ENCODE data around the gene ILDR2.

Gene ILDR2

GRCh38 chr1:166920561-166921475, 54.5 kb downstream of the ILDR2 start:
- no peak for DNase-seq (ENCODE audit: low spot score)

DNA sequence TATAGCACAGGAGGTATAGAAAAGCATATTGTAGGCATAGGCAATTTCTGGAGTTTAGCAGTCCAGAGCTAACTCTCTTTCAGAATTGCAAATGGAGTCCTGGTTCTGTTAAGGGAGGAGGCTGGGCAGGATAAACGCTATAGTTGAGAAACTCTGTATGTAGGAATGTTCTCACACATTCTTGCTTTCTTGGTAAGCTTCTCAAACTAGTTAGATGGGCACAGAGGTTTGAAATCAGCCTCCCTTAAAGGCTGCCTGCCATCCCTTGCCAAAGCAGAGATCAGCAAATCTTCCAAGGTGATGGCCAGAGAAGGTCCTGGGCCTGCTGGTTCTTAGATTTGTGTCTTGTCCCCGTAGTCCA, 56.4 kb downstream of the ILDR2 start:
- no peak for DNase-seq (ENCODE audit: low spot score)

DNA sequence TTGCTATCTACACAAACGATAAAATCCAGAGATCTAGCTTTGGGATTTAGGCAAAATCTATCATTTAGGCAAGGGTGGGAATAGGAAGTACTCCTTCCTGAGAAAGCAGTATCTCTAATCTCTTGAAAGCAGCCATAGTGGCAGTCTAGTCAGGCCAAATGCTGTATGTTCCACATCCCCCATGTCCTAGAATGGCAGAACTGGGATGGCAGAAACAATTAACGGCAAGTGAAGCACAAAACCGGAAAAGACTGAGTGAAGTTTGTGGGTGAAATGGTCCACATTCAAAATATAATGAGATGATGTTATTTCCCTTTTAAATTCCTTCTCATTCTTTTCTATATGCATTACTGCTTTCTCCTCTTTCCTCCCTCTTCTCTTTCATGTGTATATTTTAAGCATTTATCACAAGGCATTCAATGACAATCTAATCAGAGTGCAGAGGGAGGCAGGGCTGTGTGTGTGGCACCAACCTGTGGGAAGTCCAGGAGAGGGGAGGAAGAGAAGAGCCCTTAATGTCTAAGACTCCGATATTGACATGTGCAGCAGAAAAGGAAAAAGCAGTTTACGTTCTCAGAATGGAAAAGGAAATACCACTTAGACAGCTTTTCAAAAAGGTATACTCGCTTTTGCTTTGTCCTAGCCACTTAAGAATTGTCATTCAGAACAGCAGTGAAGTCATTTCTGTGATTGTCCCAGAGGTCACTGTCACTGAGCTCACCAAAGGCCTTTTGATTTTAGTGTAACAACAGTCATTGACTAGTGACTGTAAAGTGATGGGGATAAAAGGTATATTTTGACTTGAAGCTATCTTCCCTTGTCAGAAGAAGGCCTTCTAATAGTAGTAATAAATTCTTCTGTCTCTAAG, 57.0 kb downstream of the ILDR2 start:
- no peak for DNase-seq (ENCODE audit: low spot score)

DNA sequence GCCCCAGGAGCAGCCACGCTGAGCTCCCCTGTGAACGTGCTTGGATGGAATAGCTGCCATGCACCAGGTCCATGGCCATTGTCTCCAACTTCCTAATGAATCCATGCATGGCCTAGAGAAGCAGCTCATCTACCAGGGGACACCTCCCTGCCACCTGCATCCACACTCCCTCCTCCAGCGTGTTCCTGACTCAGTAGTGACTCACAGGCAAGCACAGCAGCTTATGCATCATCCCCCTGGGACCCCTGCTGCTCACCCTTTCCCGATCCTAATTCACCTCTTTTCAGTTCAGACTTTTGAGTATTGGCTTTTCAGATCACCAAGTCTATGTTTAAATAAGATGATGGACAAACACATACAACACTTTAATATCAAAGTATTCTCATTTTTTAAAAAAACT, 59.4 kb downstream of the ILDR2 start:
- DNase-seq (ENCODE audit: low spot score) = no peak

DNA sequence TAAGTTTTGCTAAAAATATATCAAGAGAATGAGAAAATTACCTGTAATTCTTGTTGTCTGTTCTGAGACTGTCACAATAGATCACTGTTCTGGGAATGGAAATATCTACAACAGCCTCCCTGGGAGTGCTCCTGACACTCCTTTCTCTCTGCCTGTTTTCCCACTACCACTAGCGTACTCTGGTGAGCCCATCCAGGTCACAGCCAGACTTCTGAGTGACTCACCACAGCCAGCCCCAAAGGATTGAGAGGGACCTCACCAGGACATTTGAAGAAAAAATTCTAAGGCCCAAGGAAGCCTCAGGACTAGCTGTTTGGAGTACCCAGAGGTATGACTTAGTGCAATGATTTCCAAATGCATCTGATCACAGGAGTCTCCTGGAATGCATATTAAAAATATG, 60.3 kb downstream of the ILDR2 start:
- DNase-seq (ENCODE audit: low spot score) = no peak

DNA sequence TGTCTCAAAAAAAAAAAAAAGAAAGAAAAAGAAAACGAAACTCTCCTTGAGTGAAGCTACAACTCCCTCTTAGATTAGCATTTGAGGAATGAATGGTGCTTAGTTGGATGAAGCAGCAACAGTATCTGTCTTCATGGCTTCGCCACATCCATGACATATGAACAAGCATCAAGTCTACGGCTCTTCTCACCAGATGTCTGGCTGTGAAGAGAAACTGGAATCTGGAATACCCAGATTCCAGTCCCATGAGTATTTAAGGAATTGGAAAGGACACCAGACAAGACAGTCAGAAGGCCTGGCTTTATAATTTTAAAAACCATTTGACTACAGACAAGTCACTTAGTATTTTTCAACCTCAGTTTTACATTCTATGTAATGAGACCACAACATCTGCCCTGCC, 61.2 kb downstream of the ILDR2 start:
- DNase-seq (ENCODE audit: low spot score) = no peak

- no peak for DNase-seq (ENCODE audit: low spot score)
Observed at GRCh38 chr1:166911624-166912023, 63.7 kb downstream of the ILDR2 start.

DNA sequence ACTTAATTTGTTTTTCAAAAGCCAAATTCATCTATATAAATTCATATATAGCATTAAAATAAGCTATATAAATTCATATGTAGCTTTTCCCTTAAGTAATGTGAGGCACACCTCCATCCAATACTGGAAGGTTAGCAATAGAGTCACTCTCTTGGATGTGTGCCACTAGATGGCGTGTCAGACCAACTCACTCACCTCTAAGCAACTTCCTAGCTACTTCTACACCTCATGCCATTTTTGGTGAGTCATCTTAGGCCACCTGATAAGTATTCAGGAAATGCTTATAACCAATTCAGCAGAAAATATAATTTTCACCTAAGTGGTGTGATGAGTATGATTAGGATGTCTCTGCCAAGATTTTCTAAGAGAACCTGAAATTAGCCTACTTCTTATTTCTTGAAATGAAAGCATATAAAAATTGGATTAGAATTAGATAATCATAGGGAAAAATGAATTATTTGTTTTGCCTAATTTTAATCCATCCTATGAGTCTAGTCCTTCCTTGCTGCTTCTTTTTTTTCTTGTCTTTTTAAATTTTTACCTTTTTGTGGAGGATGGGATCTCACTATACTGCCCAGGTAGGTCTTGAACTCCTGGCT, 64.8 kb downstream of the ILDR2 start:
- DNase-seq (ENCODE audit: low spot score) = peak; percentile 95

GRCh38 chr1:166908942-166909341, 66.4 kb downstream of the ILDR2 start:
- no peak for DNase-seq (ENCODE audit: low spot score)

DNA sequence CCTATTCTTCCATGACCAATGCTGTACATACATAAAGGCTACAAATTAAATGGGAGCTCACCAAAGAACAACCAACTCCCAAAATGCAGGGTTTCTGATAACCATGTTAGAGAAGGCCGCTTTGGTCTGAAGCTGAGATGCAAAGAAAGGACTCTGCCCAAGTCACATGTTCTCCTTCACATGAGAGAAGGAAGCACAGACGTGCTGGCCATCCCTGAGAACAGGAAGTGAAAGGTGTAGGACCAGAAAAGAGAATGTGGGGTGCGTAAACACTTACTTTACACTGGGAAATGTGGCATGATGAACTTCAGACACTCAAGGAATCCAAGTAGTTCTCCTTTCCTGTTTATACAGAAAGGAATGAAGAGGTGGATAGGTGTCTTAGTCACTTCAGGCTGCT, 67.6 kb downstream of the ILDR2 start:
- no peak for DNase-seq (ENCODE audit: low spot score)

DNA sequence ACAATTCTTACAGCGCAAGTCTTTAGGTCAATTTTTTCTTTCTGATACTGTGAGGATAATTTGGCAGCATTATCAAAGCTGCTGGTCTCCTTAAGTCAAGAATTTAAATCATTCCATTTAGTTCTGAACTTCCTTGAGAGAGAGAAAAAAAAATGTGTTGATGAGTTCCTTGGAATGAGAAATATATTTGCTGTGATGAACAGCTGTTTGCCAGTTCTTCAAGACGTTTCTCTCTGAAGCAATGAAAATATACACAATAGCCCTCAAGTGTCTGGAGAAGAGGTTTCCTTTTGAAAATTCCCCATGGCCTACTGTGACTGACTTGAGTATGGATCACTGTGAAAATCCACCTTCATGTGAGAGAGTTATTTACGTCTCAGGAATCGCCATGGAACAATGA, 68.3 kb downstream of the ILDR2 start:
- DNase-seq (ENCODE audit: low spot score) = no peak

- DNase-seq (ENCODE audit: low spot score) = no peak
Observed at GRCh38 chr1:166906647-166907046, 68.7 kb downstream of the ILDR2 start.

GRCh38 chr1:166905900-166906299, 69.4 kb downstream of the ILDR2 start:
- peak; percentile 25 for DNase-seq (ENCODE audit: low spot score)

DNA sequence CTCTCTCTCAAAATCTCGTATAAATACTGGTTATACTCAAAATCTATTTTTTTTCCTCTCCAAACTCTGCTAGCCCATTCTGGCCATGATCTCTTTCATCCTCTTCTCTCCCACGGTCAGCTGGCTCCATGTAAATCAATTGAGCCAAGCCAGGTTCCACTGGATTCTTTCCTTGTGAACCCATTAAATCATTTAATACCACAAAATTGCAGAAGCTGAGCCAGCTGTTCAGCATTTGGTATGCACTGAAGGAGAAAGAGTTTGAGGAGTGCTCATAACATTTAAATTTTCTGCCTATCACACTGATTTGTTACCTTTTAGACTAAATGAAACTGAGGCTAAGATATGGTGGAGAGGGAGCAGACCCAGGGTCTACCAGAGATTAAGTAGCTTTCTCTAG, 70.2 kb downstream of the ILDR2 start:
- no peak for DNase-seq (ENCODE audit: low spot score)

DNA sequence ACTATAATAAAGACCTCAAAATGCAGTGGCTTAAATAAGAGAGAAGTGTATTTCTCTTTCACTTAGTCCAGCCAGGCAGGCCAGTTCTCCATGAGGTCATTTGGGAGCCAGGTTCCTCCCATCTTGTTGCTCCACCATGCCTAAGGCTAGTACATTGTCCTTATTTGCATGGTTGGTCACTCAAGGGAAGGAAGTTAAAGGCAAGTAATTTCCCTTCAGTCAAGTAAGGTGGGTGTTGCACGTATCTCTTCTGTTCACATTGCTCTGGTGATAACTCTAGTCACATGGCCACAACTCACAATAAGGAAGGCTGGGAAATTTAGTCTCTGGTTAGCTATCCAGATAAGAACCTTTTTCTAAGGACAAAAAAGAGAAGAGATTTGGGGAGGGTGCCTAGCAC, 72.1 kb downstream of the ILDR2 start:
- no peak for DNase-seq (ENCODE audit: low spot score)

- peak; percentile 16 for DNase-seq (ENCODE audit: low spot score)
Observed at GRCh38 chr1:166902279-166902678, 73.1 kb downstream of the ILDR2 start.

- no peak for DNase-seq (ENCODE audit: low spot score)
Observed at GRCh38 chr1:166900987-166901386, 74.4 kb downstream of the ILDR2 start.

DNA sequence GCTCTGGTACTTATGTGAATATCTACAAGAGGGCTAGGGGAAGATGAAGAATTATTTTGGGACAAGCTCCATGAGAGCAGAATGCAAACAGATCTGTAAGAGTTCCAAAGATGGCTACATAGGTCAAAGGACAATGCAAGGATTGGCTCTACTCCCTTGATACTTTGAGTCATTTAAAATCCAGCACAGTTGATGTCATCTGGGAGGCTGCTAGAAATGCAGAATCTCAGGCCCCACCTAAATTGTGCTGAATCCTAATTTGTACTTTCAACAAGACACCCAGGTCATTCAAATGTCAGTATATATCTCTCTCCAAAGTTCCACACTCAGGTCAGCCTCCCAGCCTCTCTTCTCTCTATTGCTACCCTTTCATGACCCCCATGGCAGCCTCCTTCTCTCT, 75.6 kb downstream of the ILDR2 start:
- DNase-seq (ENCODE audit: low spot score) = no peak

GRCh38 chr1:166895766-166896165, 79.6 kb downstream of the ILDR2 start:
- DNase-seq (ENCODE audit: low spot score) = no peak

DNA sequence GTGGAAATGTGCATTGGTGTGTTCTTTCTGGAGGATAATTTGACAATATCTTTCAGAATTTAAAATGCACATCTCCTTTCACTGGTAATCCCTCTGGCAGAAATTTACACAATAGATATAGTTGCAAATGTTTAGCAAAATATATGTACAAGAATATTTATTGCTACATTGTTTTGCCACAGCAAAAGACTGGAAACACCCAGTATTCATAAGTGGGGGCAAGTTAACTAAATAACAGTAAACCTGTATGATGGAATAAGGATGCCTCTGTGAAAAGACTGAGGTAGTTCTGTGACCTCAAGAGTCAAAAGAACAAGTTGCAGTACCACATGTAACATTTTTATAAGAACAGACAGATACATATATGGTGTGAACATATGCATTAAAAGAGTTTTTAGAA, 85.6 kb downstream of the ILDR2 start:
- no peak for DNase-seq (ENCODE audit: low spot score)

DNA sequence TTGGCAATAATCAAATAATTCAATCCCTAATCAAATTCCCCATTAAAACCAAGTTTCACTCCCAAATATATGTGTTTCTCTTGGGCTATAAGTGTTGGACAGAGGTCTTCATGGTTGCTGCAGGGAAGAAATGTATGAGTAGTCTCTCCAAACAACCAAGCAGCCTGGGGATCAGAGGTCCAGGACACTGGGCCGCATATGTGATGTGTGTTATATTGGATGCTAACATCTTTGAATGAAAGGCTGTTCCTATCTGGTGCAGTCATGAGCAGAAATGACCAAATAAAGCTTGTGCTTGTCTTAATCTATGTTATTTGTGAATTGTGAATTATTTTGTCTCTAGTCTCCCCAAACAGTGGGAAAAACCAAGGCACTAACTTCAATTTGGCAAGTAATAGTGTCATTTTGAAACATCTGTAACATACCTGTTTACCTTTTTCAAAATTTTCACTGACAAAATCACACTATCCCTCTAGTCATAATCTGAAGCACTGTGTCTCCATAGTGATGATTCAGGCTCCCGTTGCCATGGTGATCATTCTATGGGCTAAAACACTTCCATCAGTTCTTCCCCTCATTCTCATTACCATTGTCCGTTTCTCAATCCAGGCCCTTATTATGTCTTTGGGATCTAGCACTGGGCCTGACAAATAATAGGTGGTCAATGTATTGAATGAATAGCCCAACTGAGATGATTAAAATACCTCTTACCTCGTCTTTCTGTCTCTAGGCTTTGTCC, 86.8 kb downstream of the ILDR2 start:
- DNase-seq (ENCODE audit: low spot score) = no peak

GRCh38 chr1:166884971-166885370, 90.4 kb downstream of the ILDR2 start:
- DNase-seq (ENCODE audit: low spot score) = no peak
